GM23338 (cell line): ENCODE measurements around the gene MAFF. TPM values are rescaled to one million over a fixed set of nuclear protein-coding genes. Genes with fewer than 3 reads are reported as not detected.

ENCODE experiments used
- ATAC-seq: fragments of 200-7000 bp; cut with Tn5 transposase; 3 replicates; pipeline ENCODE4 v1.9.1; 2020
- DNase-seq: peaks from one replicate; pipeline ENCODE4 v3.0.0-alpha.2; 2015; ENCODE audit warnings: low spot score
- H2AFZ ChIP-seq: fragments of 200-600 bp; sonication (generic); 2 replicates; pipeline ENCODE4 v1.8.0; 2016; ENCODE audit warnings: antibody characterized with exemption, mild to moderate bottlenecking, moderate library complexity
- H3F3A ChIP-seq: fragments of 200-600 bp; sonication (generic); replicated peaks from 2 replicates; pipeline ENCODE4 v1.8.0; 2017; ENCODE audit warnings: antibody characterized with exemption, mixed run types, low read depth
- H3K27ac ChIP-seq: fragments of 200-600 bp; sonication (generic); 2 replicates; pipeline ENCODE4 v1.6.1; 2016; ENCODE audit warnings: low read depth
- H3K27me3 ChIP-seq: fragments of 200-600 bp; sonication (generic); 2 replicates; pipeline ENCODE4 v1.8.0; 2016; ENCODE audit warnings: mild to moderate bottlenecking, mixed run types, moderate library complexity; ENCODE audit not compliant: insufficient read depth
- H3K36me3 ChIP-seq: fragments of 200-600 bp; sonication (generic); 2 replicates; pipeline ENCODE4 v1.8.0; 2016; ENCODE audit warnings: mild to moderate bottlenecking; ENCODE audit not compliant: insufficient read depth
- H3K4me1 ChIP-seq: fragments of 200-600 bp; sonication (generic); 2 replicates; pipeline ENCODE4 v1.8.0; 2016; ENCODE audit warnings: mild to moderate bottlenecking, moderate library complexity; ENCODE audit not compliant: insufficient read depth
- H3K4me2 ChIP-seq: fragments of 200-600 bp; sonication (generic); 2 replicates; pipeline ENCODE4 v1.7.1; 2017; ENCODE audit warnings: mixed run types
- H3K4me3 ChIP-seq: fragments of 200-600 bp; sonication (generic); 2 replicates; pipeline ENCODE4 v1.6.1; 2016; ENCODE audit warnings: mixed run types
- H3K79me2 ChIP-seq: fragments of 200-600 bp; sonication (generic); replicated peaks from 2 replicates; pipeline ENCODE4 v1.8.0; 2017; ENCODE audit warnings: mild to moderate bottlenecking; ENCODE audit not compliant: insufficient read depth
- H3K9me2 ChIP-seq: fragments of 200-600 bp; sonication (generic); 2 replicates; pipeline ENCODE4 v1.8.0; 2017; ENCODE audit not compliant: insufficient read depth
- H4K20me1 ChIP-seq: fragments of 200-600 bp; sonication (generic); replicated peaks from 2 replicates; pipeline ENCODE4 v1.8.0; 2017; ENCODE audit warnings: mild to moderate bottlenecking; ENCODE audit not compliant: insufficient read depth
- H3K27ac Mint-ChIP-seq: 2 replicates; pipeline ENCODE4 v1.8.0; 2020; ENCODE audit warnings: inconsistent platforms, mild to moderate bottlenecking, moderate library complexity, mixed read lengths
- H3K27me3 Mint-ChIP-seq: 3 replicates; pipeline ENCODE4 v1.8.0; 2022; ENCODE audit warnings: low read depth, mild to moderate bottlenecking, moderate library complexity, mixed read lengths, inconsistent platforms; ENCODE audit not compliant: insufficient read depth, poor library complexity
- H3K36me3 Mint-ChIP-seq: 3 replicates; pipeline ENCODE4 v1.8.0; 2021; ENCODE audit warnings: low read depth, mild to moderate bottlenecking, inconsistent platforms, moderate library complexity, mixed read lengths
- H3K4me1 Mint-ChIP-seq: 3 replicates; pipeline ENCODE4 v1.8.0; 2020; ENCODE audit warnings: mild to moderate bottlenecking, inconsistent platforms, mixed read lengths
- H3K4me3 Mint-ChIP-seq: 3 replicates; pipeline ENCODE4 v1.8.0; 2021; ENCODE audit warnings: moderate library complexity, mild to moderate bottlenecking, inconsistent platforms, mixed read lengths
- H3K9me3 Mint-ChIP-seq: 3 replicates; pipeline ENCODE4 v1.8.0; 2020; ENCODE audit warnings: moderate library complexity, mild to moderate bottlenecking, inconsistent platforms, mixed read lengths
- CTCF ChIP-seq, 2 experiments: fragments of 200-600 bp in 1 of 2; sonication (generic) in 1 of 2; conservative IDR thresholded peaks; 2 replicates each; pipeline versions ENCODE4 v1.5.1 to v1.6.1; 2016 to 2017; ENCODE audit warnings: antibody characterized with exemption in 2 of 2, low read depth in 2 of 2, mild to moderate bottlenecking in 2 of 2, moderate library complexity in 1 of 2
- EZH2 ChIP-seq: fragments of 200-600 bp; sonication (generic); IDR thresholded peaks from one replicate; pipeline ENCODE4 v1.8.0; 2017; ENCODE audit warnings: antibody characterized with exemption, mild to moderate bottlenecking, low read depth; ENCODE audit not compliant: unreplicated experiment
- EZH2phosphoT487 ChIP-seq: fragments of 200-600 bp; sonication (generic); IDR thresholded peaks from one replicate; pipeline ENCODE4 v1.8.1; 2018; ENCODE audit warnings: antibody characterized with exemption; ENCODE audit not compliant: unreplicated experiment
- NANOG ChIP-seq: IDR thresholded peaks from 2 replicates; pipeline ENCODE4 v1.6.1; 2016; ENCODE audit warnings: antibody characterized with exemption, borderline replicate concordance
- REST ChIP-seq: IDR thresholded peaks from one replicate; pipeline ENCODE4 v1.6.1; 2018; ENCODE audit warnings: antibody characterized with exemption; ENCODE audit not compliant: unreplicated experiment
- ZNF114 ChIP-seq: fragments of 250-450 bp; sonication (Bioruptor Pico); IDR thresholded peaks from 2 replicates; pipeline ENCODE4 v1.5.0; 2020; ENCODE audit warnings: mild to moderate bottlenecking, moderate library complexity
- ZNF331 ChIP-seq: fragments of 250-450 bp; sonication (Bioruptor Pico); IDR thresholded peaks from 2 replicates; pipeline ENCODE4 v1.5.0; 2020; ENCODE audit warnings: low read depth, mild to moderate bottlenecking, moderate library complexity
- ZNF462 ChIP-seq: fragments of 250-450 bp; sonication (Bioruptor Pico); IDR thresholded peaks from 2 replicates; pipeline ENCODE4 v1.5.0; 2020; ENCODE audit warnings: mild to moderate bottlenecking, moderate library complexity
- polyA plus RNA-seq: library from polyadenylated mRNA; unstranded; fragments of >200 nt; fragmentation: Nextera tagmentation; extraction: Ambion mirVana; gene quantifications from 2 replicates; pipeline ENCODE4 v1.2.1, GENCODE V29; 2016
- total RNA-seq: library from RNA; depleted of rRNA; stranded (reverse); fragments of >200 nt; shearing (Covaris generic); gene quantifications from 2 replicates; pipeline ENCODE4 v1.2.3, GENCODE V29; 2014

MAFF gene
- total and polyA plus RNA-seq, 2 experiments from 2014 or later, result 2.2 to 8.9 TPM

- TF ChIP-seq REST, result no peak
- TF ChIP-seq NANOG, result no peak
- TF ChIP-seq EZH2, result no peak
- no peak for TF ChIP-seq ZNF114
- TF ChIP-seq CTCF (conservative IDR thresholded peaks at IDR 0.05; ENCODE audit: low read depth in 2 of 2), result no peak
Observed at GRCh38 chr22:38246046-38246658, 44.4 kb downstream of the MAFF start (continued).

- Histone ChIP-seq H3K4me1 (0 out of 2 replicates have a peak, but pooled peaks cover 2% of the 10 kb centered on the region), H3K9me2 (no peaks in the 10 kb centered on the region), H3F3A (no peaks in the 10 kb centered on the region), H3K27me3 (no peaks in the 10 kb centered on the region), H3K79me2 (peaks cover 36% of the 10 kb centered on the region), H3K4me3 (no peak overlapping the region), H3K27ac (no peak overlapping the region), H4K20me1 (peaks cover 24% of the 10 kb centered on the region), H2AFZ (no peak overlapping the region), H3K36me3 (no peaks in the 10 kb centered on the region), H3K4me2 (no peak overlapping the region)
- Mint-ChIP-seq H3K9me3 (no peaks in the 10 kb centered on the region), H3K4me1 (peaks cover 8% of the 10 kb centered on the region), H3K36me3 (peaks cover 28% of the 10 kb centered on the region), H3K27ac (no peak overlapping the region), H3K4me3 (no peak overlapping the region), H3K27me3 (peaks cover 11% of the 10 kb centered on the region)
- no peak for ATAC-seq
- no peak for DNase-seq
- TF ChIP-seq CTCF (conservative IDR thresholded peaks at IDR 0.05; ENCODE audit: low read depth in 2 of 2), result no peak
- TF ChIP-seq ZNF331 (CRISPR knock-in tag), result no peak
- TF ChIP-seq ZNF462 (CRISPR knock-in tag), result no peak
- no peak for TF ChIP-seq EZH2
- no peak for TF ChIP-seq EZH2phosphoT487
Observed at GRCh38 chr22:38246692-38247091, 44.9 kb downstream of the MAFF start.
